RWPE1 (cell line): Measurements from ENCODE around the gene CCR1.

Source experiments
- CTCF ChIA-PET: fragments of 350-600 bp; sonication (Branson Sonifier 250); formaldehyde crosslinking; extraction: SDS; loops from one replicate; lab custom pipeline; 2021; lab: Yijun Ruan, JAX
- POLR2A ChIA-PET: fragments of 400-600 bp; formaldehyde crosslinking; extraction: SDS; loops from one replicate; lab custom pipeline; 2020; ENCODE audit warnings: antibody characterized with exemption; ENCODE audit not compliant: low non-redundant PET; lab: Yijun Ruan, JAX
- DNase-seq: peaks from one replicate; pipeline ENCODE4 v3.0.0; 2012; ENCODE audit warnings: low spot score
- H3K27ac ChIP-seq: fragments of 450-650 bp; 2 replicates; pipeline ENCODE4 v1.5.1; 2017
- CTCF ChIP-seq: fragments of 450-650 bp; conservative IDR thresholded peaks from 2 replicates; pipeline ENCODE4 v1.5.1; 2017; ENCODE audit warnings: low read depth, mild to moderate bottlenecking

CCR1 gene

GRCh38 chr3:46228260-46229242 is 20.4 kb upstream of the CCR1 start:
- peak; percentile 59 for DNase-seq
- no peak overlapping the region for H3K27ac ChIP-seq
- ChIA-PET CTCF (no interaction called here), POLR2A (no interaction called here)
- no peak for TF ChIP-seq CTCF

- POLR2A ChIA-PET: no interaction called here
Observed at GRCh38 chr3:46222435-46223161, 14.5 kb upstream of the CCR1 start.

GRCh38 chr3:46221938-46222337 is 13.8 kb upstream of the CCR1 start:
- no peak for DNase-seq
- CTCF ChIA-PET: no interaction called here
- no peak overlapping the region; the same call in 1 of the 2 replicates for H3K27ac ChIP-seq
- TF ChIP-seq CTCF: no peak
- POLR2A ChIA-PET: no interaction called here

More at GRCh38 chr3:46222435-46223161, 14.5 kb upstream of the CCR1 start:
- DNase-seq: no peak
- TF ChIP-seq CTCF: no peak
- CTCF ChIA-PET: no interaction called here
- peak overlapping the region; percentile 46; the same call in 1 of the 2 replicates for H3K27ac ChIP-seq

GRCh38 chr3:46221391-46221790 is 13.3 kb upstream of the CCR1 start:
- ChIA-PET POLR2A (no interaction called here), CTCF (no interaction called here)
- DNase-seq: no peak
- TF ChIP-seq CTCF: no peak
- H3K27ac ChIP-seq: no peak overlapping the region

- ChIA-PET CTCF (interaction anchor here (0.6 to 0.7 kb wide), 3 partner anchors 54 to 116 kb away, joined by 3 to 7 read pairs (median 4); no protein-coding TSS in a partner anchor), POLR2A (no interaction called here)
- H3K27ac ChIP-seq: no peak overlapping the region
- DNase-seq: no peak
- TF ChIP-seq CTCF: no peak
Observed at GRCh38 chr3:46218196-46218709, 10.1 kb upstream of the CCR1 start.

- POLR2A ChIA-PET: no interaction called here
- CTCF ChIA-PET: no interaction called here
- DNase-seq: no peak
- H3K27ac ChIP-seq: no peak overlapping the region
- TF ChIP-seq CTCF: no peak
Observed at GRCh38 chr3:46215810-46216414, 7.8 kb upstream of the CCR1 start.
